ENCODE data around the gene RAB44. TPM values are rescaled to one million over a fixed set of nuclear protein-coding genes. Genes with fewer than 3 reads are reported as not detected.

The RAB44 gene
- total RNA-seq, 2 experiments from 2014 or later = not detected

DNA sequence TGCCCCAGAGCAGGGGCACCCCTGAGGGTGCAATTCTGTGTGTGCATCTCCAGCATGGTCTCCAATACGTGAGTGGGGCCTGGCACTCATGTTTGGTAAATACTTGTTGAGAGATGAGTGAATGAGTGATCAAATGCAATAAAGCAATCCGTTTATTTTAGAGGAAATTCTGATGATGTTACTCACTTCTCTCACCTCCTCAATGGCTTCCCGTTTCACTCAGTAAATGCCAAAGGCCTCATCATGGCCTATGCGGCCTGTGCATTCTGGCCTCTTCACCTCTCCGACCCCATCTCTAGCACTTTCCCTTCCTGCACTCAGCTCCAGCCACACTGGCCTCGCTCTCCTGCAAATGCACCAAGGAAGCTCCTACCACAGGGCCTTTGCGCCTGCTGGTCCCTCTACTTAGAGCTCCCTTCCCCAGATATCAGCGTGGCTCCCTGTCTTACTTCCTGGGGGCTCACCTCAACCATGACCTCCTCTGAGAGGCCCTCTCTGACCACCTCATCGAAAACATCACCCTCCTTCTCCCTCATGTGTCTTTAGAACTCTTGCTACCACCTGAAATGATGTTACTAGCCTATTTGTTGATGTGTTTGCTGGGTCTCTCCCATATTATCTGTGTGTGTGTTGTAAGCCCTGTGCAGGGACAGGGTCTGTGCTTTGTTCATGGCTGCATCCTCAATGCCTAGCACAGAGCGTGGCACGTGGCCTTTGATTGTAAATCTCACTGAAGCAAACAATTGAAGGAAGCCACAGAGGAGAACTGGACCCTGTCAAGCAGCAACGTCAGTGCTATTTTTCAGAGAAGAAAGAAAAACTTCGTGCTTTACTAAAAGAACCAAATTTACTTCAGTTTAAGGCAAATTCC, 42.6 kb downstream of the RAB44 start:
- H3K4me3 Mint-ChIP-seq = no peak overlapping the region
- peaks cover 18% of the 10 kb centered on the region for H3K4me1 Mint-ChIP-seq (ENCODE audit: low read depth)
- DNase-seq (no peak), ATAC-seq (no peak)
- no peaks in the 10 kb centered on the region for H3K36me3 Mint-ChIP-seq (ENCODE audit: low read depth)
- no peaks in the 10 kb centered on the region for H3K9me3 Mint-ChIP-seq (ENCODE audit: insufficient read depth)
- CTCF ChIA-PET = no interaction called here
- POLR2A ChIA-PET = no interaction called here
- H3K27me3 Mint-ChIP-seq (ENCODE audit: low read depth) = no peaks in the 10 kb centered on the region
- no peak overlapping the region for H3K27ac Mint-ChIP-seq

DNA sequence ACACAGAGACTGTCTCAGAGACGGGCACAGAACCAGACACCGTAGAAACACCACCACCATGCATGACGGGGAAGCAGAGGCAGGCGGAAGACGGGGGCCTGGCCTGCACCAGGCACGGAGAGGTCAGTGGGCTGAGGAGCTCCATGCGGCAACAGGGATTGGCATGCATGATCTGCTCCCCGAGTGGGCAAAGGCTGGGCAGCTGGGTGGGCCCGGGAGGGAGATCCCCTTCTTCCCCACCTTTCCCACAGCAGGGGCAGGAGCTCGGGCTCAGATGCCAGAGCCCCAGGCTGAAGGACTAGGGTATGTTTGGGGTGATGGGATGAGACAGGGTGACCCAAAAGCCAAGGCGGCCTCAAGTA, 43.2 kb downstream of the RAB44 start:
- H3K27ac Mint-ChIP-seq = no peak overlapping the region
- ChIA-PET CTCF (no interaction called here), POLR2A (no interaction called here)
- peaks cover 17% of the 10 kb centered on the region for H3K4me1 Mint-ChIP-seq (ENCODE audit: low read depth)
- H3K36me3 Mint-ChIP-seq (ENCODE audit: low read depth) = no peaks in the 10 kb centered on the region
- no peak overlapping the region for H3K4me3 Mint-ChIP-seq
- no peaks in the 10 kb centered on the region for H3K27me3 Mint-ChIP-seq (ENCODE audit: low read depth)
- DNase-seq = no peak
- ATAC-seq = no peak
- H3K9me3 Mint-ChIP-seq (ENCODE audit: insufficient read depth) = no peaks in the 10 kb centered on the region

DNA sequence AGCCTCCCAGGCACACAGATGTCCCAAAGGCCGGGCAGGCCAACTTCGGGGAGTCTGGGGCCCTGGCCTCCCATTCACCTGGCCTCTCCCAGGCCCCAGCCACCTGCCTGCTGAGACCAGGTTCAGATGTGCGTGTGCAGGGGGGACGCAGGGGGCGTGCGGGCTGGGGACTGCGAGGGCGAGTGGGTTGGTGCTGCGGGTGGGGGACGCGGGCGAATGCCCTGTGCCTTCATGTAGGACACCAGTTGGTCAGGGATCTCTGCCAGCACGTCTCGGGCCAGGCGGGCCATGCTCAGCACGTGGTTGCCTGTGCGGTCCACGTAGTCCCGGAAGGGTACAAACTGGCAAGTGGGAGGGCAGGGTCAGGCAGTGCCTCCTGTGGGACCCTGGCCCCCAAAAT, 44.5 kb downstream of the RAB44 start:
- DNase-seq (no peak), ATAC-seq (no peak)
- Mint-ChIP-seq H3K36me3 (ENCODE audit: low read depth) (no peaks in the 10 kb centered on the region), H3K4me1 (ENCODE audit: low read depth) (peaks cover 17% of the 10 kb centered on the region), H3K27me3 (ENCODE audit: low read depth) (no peaks in the 10 kb centered on the region), H3K27ac (no peak overlapping the region), H3K9me3 (ENCODE audit: insufficient read depth) (no peaks in the 10 kb centered on the region), H3K4me3 (no peak overlapping the region)
- CTCF ChIA-PET = no interaction called here
- POLR2A ChIA-PET = no interaction called here

DNA sequence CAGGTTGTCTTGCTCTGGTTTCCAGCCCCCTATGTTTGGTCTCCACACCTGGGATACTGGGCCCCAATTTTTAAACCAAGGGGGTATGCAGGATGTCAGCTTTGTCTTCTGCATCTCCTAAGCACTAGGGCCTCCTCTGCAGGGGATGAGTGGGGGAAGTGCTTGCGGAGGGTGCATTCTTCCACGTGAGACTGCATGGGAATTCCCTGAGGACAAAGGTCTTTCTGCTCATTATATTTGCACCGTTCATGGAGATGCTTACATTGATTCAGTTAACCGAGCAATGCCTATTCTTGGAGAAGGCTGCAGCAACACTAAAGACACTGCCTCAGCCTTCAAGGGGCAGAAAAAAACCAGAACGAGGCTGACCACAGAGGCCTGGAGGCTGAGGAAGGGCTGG, 45.4 kb downstream of the RAB44 start:
- no peak overlapping the region for H3K27ac Mint-ChIP-seq
- no peaks in the 10 kb centered on the region for H3K36me3 Mint-ChIP-seq (ENCODE audit: low read depth)
- ATAC-seq (no peak), DNase-seq (no peak)
- POLR2A ChIA-PET = no interaction called here
- H3K4me3 Mint-ChIP-seq = no peak overlapping the region
- H3K9me3 Mint-ChIP-seq (ENCODE audit: insufficient read depth) = no peaks in the 10 kb centered on the region
- H3K4me1 Mint-ChIP-seq (ENCODE audit: low read depth) = peaks cover 17% of the 10 kb centered on the region
- CTCF ChIA-PET = no interaction called here
- no peaks in the 10 kb centered on the region for H3K27me3 Mint-ChIP-seq (ENCODE audit: low read depth)

DNA sequence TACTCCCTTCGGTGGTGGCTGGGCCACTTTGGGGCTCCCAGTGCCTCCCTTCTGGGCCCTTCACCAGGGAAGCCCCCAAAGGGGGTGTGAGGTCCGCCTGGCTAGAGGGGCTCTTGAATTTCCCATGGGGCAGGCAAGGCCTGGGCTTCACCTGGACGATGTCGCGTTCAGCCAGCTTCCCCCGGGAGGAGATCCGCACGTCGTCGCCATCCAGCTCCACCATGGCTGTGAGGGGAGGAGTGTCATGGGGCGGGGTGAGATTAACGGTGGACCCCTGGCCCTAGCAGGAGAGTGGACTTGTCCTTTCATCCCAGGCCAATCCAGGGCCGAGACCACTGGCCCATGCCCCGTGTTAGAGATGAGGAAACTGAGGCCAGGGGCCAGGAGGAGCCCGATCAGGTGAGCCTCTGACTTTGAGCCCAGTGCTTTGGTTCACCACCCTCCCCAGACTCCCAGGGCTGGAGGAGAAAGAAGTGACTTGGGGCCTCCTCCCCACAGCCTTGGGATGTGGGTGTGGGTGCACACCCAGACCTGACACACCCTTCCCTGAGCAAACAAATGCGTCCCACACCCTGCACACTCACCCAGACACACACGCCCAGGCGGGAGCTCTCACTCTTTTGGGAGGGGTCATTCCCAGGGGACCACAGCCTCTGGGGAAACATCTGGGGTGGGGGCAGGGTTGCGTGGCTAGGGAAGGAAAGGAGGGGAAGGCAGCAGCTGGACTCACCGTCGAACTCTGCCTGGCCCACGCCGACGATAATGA, 46.1 kb downstream of the RAB44 start:
- peaks cover 3% of the 10 kb centered on the region for H3K36me3 Mint-ChIP-seq (ENCODE audit: low read depth)
- H3K27ac Mint-ChIP-seq = no peak overlapping the region
- ChIA-PET POLR2A (no interaction called here), CTCF (no interaction called here)
- DNase-seq (no peak), ATAC-seq (no peak)
- peaks cover 17% of the 10 kb centered on the region for H3K4me1 Mint-ChIP-seq (ENCODE audit: low read depth)
- no peak overlapping the region for H3K4me3 Mint-ChIP-seq
- no peaks in the 10 kb centered on the region for H3K9me3 Mint-ChIP-seq (ENCODE audit: insufficient read depth)
- H3K27me3 Mint-ChIP-seq (ENCODE audit: low read depth) = no peaks in the 10 kb centered on the region

DNA sequence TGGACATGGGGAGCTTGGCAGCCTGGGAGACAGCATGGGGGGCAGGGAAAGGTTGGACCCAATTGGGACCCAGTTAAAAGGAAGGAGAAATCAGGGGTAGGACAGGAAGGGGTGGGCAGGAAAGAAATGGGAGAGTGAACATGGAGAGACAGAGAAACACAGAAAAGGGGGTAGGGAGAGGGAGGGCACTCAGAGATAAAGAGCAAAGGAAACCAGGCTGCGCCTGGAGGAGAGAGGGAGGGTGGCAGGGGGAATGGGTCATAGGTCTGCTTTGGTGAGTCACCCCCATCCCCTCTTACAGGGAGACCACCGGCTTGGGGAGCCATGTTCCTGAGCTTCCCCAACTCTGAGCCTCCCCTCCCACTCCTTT, 46.7 kb downstream of the RAB44 start:
- Mint-ChIP-seq H3K4me3 (no peak overlapping the region), H3K9me3 (ENCODE audit: insufficient read depth) (peaks cover 5% of the 10 kb centered on the region), H3K27me3 (ENCODE audit: low read depth) (no peaks in the 10 kb centered on the region), H3K36me3 (ENCODE audit: low read depth) (peaks cover 3% of the 10 kb centered on the region), H3K27ac (peak overlapping the region; percentile 49), H3K4me1 (ENCODE audit: low read depth) (peaks cover 17% of the 10 kb centered on the region)
- CTCF ChIA-PET = no interaction called here
- ATAC-seq = no peak
- no peak for DNase-seq
- POLR2A ChIA-PET = no interaction called here

DNA sequence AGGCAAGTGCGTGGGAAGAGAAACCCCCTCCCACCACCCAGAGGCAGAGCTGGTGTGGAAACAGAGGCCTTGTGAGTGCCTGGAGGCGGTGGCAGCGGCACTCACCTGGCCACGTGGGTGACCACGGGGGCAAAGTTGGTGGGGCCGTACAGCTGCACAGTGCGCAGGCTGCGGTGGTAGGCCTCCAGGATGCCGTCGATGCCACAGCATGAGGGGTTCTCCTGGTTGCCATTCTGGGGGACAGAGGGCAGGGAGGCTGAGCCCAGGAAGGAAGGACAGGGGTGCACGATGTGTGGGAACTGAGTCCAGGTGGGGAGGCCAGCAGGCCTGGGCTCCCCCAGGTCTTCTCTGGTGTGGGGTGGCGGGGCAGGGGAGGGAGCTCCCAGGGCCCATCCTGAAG, 47.7 kb downstream of the RAB44 start:
- H3K9me3 Mint-ChIP-seq (ENCODE audit: insufficient read depth) = peaks cover 9% of the 10 kb centered on the region
- no peaks in the 10 kb centered on the region for H3K27me3 Mint-ChIP-seq (ENCODE audit: low read depth)
- H3K36me3 Mint-ChIP-seq (ENCODE audit: low read depth) = peaks cover 3% of the 10 kb centered on the region
- no peak for ATAC-seq
- H3K4me3 Mint-ChIP-seq = no peak overlapping the region
- H3K4me1 Mint-ChIP-seq (ENCODE audit: low read depth) = peaks cover 14% of the 10 kb centered on the region
- POLR2A ChIA-PET = no interaction called here
- no peak overlapping the region for H3K27ac Mint-ChIP-seq
- DNase-seq = no peak
- CTCF ChIA-PET = no interaction called here

DNA sequence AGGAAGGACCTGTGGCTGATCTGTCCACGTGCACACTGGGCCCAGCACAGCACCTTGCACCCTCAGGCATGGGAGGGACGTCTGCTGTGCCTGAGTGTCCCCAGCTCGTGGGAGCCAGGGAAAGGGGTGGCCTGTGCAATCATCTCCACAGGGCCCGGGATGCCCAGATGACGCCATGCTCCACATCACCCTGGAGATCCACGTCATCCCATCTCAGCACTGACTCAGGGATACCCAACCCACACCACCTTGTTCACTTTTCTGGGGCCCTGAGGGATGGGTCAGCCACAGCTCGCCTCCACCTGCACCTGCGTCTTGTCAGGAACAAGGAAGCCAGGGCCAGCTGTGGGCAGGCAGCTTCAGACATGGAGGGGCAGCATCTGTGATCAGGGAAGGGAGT, 48.2 kb downstream of the RAB44 start:
- CTCF ChIA-PET = no interaction called here
- Mint-ChIP-seq H3K27me3 (ENCODE audit: low read depth) (no peaks in the 10 kb centered on the region), H3K27ac (no peak overlapping the region), H3K4me1 (ENCODE audit: low read depth) (peaks cover 9% of the 10 kb centered on the region), H3K4me3 (no peak overlapping the region), H3K36me3 (ENCODE audit: low read depth) (peaks cover 3% of the 10 kb centered on the region), H3K9me3 (ENCODE audit: insufficient read depth) (peaks cover 9% of the 10 kb centered on the region)
- DNase-seq (no peak), ATAC-seq (no peak)
- POLR2A ChIA-PET = no interaction called here

DNA sequence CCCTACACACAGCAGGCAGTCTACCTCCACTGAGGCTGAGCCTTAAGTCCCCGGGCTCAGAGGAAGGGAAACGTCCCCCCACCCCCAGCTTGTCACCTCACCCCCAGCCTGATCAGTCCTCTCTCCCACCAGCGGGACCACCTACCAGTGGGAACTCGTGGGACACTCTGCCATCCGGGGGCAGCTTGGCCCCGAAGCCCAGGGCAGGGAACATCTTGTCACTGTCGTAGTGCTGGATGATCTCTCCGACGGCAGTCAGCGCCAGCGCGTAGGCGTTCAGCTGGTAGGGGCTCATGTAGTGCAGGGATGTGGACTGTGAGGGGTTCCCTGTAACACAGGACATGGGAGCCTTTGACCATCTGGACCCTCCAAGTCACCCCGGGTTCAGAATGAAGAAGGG, 48.6 kb downstream of the RAB44 start:
- Mint-ChIP-seq H3K4me1 (ENCODE audit: low read depth) (peaks cover 9% of the 10 kb centered on the region), H3K9me3 (ENCODE audit: insufficient read depth) (peaks cover 9% of the 10 kb centered on the region), H3K4me3 (no peak overlapping the region), H3K36me3 (ENCODE audit: low read depth) (peaks cover 3% of the 10 kb centered on the region), H3K27me3 (ENCODE audit: low read depth) (no peaks in the 10 kb centered on the region), H3K27ac (no peak overlapping the region)
- DNase-seq (no peak), ATAC-seq (no peak)
- POLR2A ChIA-PET = no interaction called here
- CTCF ChIA-PET = no interaction called here

DNA sequence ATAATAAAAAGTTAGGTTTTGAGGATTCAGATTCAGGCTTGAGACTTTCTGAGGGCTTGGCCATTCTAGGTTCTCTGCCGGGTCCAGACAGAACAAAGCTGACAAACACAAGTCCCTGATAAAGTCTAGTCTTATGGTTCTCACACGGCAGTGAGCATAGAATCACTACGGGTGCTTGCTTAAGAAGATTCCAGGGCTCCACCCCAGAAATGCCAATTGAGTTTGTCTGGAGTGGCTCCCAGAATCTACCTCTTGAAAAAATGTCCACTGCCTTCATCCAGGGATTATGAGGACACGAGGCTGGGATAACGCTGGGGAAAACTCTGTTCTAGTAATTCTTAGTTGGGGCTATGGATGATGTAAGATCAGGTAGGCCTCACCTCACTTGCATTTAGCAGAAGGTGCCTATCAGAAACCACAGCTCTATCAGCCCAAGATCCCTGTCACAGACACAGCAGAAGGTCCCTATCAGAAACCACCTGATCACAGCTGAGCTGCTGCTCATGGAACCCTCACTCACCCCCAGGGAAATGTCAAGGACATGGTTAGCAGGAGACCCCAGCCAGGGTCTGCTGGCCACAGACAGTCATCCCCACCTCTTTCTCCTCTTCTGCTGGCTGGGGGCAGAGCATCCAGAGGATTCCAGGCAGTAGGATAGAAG, 52.3 kb downstream of the RAB44 start:
- peaks cover 9% of the 10 kb centered on the region for H3K9me3 Mint-ChIP-seq (ENCODE audit: insufficient read depth)

DNA sequence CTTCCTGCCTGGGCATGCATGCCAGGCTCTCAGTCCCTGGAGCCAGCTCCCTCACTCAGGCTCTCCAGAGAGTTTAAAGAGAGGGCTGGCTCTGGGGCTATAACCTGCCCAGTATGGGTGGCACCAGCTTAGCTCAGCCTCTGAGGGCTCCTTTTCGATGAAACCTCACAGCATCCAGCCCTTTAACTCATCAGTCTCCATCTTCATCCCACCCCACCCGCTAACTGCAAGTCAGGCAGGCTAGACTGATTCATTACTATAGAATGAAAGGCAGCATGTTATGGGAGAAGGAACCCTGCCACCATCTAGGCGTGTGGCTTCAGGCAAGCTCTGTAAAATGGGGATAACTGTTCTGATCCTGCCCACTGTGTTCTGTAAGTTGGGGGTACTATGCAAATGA, 53.5 kb downstream of the RAB44 start:
- Mint-ChIP-seq H3K36me3 (ENCODE audit: low read depth) (peaks cover 5% of the 10 kb centered on the region), H3K4me3 (no peak overlapping the region), H3K27me3 (ENCODE audit: low read depth) (no peaks in the 10 kb centered on the region), H3K4me1 (ENCODE audit: low read depth) (peaks cover 45% of the 10 kb centered on the region), H3K9me3 (ENCODE audit: insufficient read depth) (peaks cover 9% of the 10 kb centered on the region), H3K27ac (no peak overlapping the region)
- CTCF ChIA-PET = interaction anchor here (1.3 to 11.9 kb wide), 3 partner anchors 8 to 134 kb away, joined by 6 to 158 read pairs (median 128); no protein-coding TSS in a partner anchor
- DNase-seq = no peak
- POLR2A ChIA-PET = interaction anchor here (0.6 kb wide), 1 partner anchor 55 kb away, joined by 3 read pairs; no protein-coding TSS in a partner anchor
- ATAC-seq = no peak

More for the DNA sequence above, 52.3 kb downstream of the RAB44 start:
- no peak overlapping the region for H3K27ac Mint-ChIP-seq
- no peak overlapping the region for H3K4me3 Mint-ChIP-seq
- DNase-seq (no peak), ATAC-seq (no peak)
- CTCF ChIA-PET = interaction anchor here (1.3 to 11.9 kb wide), 2 partner anchors 9 to 20 kb away, joined by 6 to 158 read pairs; no protein-coding TSS in a partner anchor
- POLR2A ChIA-PET = no interaction called here
- H3K4me1 Mint-ChIP-seq (ENCODE audit: low read depth) = peaks cover 34% of the 10 kb centered on the region
- peaks cover 3% of the 10 kb centered on the region for H3K36me3 Mint-ChIP-seq (ENCODE audit: low read depth)
- H3K27me3 Mint-ChIP-seq (ENCODE audit: low read depth) = no peaks in the 10 kb centered on the region

DNA sequence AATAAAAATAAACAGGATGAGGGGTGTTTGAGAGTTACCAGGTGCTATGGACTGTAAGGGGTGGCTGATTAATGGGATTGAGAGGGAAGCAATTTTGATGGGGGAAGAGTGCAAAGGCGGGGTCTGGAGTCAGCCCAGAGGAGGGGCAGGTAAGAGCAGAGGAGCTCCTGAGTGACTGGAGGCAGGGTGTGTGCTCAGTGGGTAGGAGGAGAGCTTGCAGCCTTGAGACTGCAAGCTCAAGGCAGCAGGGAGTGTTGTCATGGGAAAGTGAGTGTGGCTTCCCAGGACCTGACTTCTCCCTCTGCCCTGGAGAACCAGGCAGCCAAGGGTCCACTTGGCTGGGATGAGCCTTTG, 54.2 kb downstream of the RAB44 start:
- H3K4me1 Mint-ChIP-seq (ENCODE audit: low read depth) = peaks cover 52% of the 10 kb centered on the region
- ChIA-PET CTCF (interaction anchor here (0.7 to 11.9 kb wide), 4 partner anchors 18 to 135 kb away, joined by 3 to 158 read pairs (median 66); partner anchors contain the start of gene CDKN1A), POLR2A (no interaction called here)
- H3K36me3 Mint-ChIP-seq (ENCODE audit: low read depth) = peaks cover 5% of the 10 kb centered on the region
- no peak for DNase-seq
- no peak for ATAC-seq
- H3K9me3 Mint-ChIP-seq (ENCODE audit: insufficient read depth) = peaks cover 9% of the 10 kb centered on the region
- H3K4me3 Mint-ChIP-seq = no peak overlapping the region
- H3K27ac Mint-ChIP-seq = peak overlapping the region; percentile 59
- H3K27me3 Mint-ChIP-seq (ENCODE audit: low read depth) = no peaks in the 10 kb centered on the region
